ENCODE measurements around the gene NCEH1. TPM values are rescaled to one million over a fixed set of nuclear protein-coding genes. Genes with fewer than 3 reads are reported as not detected.

Gene NCEH1
- total and polyA plus RNA-seq, 2 experiments from 2014 or later, result 4.7 to 10.5 TPM

DNA sequence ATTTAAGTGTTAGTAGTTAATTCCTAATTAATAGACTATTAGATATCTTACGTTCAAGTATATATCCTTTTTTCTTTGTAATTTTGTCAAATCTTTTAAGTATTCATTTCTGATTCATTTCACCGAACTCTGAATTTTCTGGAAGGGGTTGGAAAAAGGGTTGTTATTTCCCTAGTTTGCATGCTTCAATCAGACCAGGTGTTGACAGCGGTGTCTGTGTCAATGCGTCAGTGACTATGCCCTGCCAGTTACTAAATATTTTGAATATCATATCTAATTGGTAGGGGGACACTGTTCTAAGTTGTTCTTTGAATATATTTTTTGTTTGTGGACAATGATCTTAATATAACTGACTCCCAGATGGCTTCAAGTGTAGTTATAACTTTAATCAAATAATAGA lies 124.9 kb downstream of the NCEH1 start:
- TF ChIP-seq, protein P1, sequence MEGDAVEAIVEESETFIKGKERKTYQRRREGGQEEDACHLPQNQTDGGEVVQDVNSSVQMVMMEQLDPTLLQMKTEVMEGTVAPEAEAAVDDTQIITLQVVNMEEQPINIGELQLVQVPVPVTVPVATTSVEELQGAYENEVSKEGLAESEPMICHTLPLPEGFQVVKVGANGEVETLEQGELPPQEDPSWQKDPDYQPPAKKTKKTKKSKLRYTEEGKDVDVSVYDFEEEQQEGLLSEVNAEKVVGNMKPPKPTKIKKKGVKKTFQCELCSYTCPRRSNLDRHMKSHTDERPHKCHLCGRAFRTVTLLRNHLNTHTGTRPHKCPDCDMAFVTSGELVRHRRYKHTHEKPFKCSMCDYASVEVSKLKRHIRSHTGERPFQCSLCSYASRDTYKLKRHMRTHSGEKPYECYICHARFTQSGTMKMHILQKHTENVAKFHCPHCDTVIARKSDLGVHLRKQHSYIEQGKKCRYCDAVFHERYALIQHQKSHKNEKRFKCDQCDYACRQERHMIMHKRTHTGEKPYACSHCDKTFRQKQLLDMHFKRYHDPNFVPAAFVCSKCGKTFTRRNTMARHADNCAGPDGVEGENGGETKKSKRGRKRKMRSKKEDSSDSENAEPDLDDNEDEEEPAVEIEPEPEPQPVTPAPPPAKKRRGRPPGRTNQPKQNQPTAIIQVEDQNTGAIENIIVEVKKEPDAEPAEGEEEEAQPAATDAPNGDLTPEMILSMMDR (IDR thresholded peaks at IDR 0.05; ENCODE audit: poor library complexity), result no peak
- TF ChIP-seq EZH2phosphoT487 (IDR thresholded peaks at IDR 0.05; ENCODE audit: low read depth, severe bottlenecking, unreplicated experiment), result no peak
- no peak for TF ChIP-seq EZH2 (IDR thresholded peaks at IDR 0.05; ENCODE audit: borderline replicate concordance)
- Histone ChIP-seq H3K27ac (no peak overlapping the region), H3K27me3 (no peaks in the 10 kb centered on the region), H3K4me2 (no peak overlapping the region), H2AFZ (no peak overlapping the region), H3K79me2 (no peaks in the 10 kb centered on the region), H3K4me1 (ENCODE audit: insufficient read depth) (peaks cover 7% of the 10 kb centered on the region), H3K36me3 (replicated peaks; ENCODE audit: insufficient read depth, low read depth) (no peaks in the 10 kb centered on the region), H3K9me3 (ENCODE audit: low read depth) (no peaks in the 10 kb centered on the region), H4K20me1 (ENCODE audit: insufficient read depth, poor library complexity, severe bottlenecking) (no peaks in the 10 kb centered on the region), H3K4me3 (no peak overlapping the region), H3K9me2 (replicated peaks; ENCODE audit: insufficient read depth) (no peaks in the 10 kb centered on the region)
- WGBS (ENCODE audit: low lambda C conversion rate, missing lambda C conversion rate), result 92% methylated on average over 4 of the region's 4 CpGs
- DNase-seq (ENCODE audit: low spot score), result no peak

DNA sequence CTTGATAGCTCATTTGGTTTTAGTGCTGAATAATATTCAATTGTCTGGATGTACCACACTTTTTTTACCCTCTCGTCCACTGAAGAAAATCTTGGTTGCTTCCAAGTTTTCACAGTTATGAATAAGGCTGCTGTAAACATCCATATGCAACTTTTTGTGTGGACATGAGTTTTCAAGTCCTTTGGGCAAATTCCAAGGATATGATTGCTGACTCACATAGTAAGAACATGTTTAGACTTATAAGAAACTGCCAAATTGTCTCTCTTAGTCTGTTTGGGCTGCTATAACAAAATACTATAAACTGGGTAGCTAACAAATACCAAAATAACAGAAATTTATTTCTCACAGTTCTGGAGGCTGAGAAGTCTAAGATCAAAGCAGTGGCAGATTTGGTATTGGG lies 128.2 kb downstream of the NCEH1 start:
- Histone ChIP-seq H4K20me1 (ENCODE audit: insufficient read depth, poor library complexity, severe bottlenecking) (no peaks in the 10 kb centered on the region), H3K4me3 (no peak overlapping the region), H3K79me2 (no peaks in the 10 kb centered on the region), H3K9me2 (replicated peaks; ENCODE audit: insufficient read depth) (no peaks in the 10 kb centered on the region), H3K36me3 (replicated peaks; ENCODE audit: insufficient read depth, low read depth) (no peaks in the 10 kb centered on the region), H2AFZ (no peak overlapping the region), H3K9me3 (ENCODE audit: low read depth) (no peaks in the 10 kb centered on the region), H3K4me2 (no peak overlapping the region), H3K27ac (no peak overlapping the region), H3K4me1 (ENCODE audit: insufficient read depth) (peaks cover 4% of the 10 kb centered on the region), H3K27me3 (no peaks in the 10 kb centered on the region)
- 76% methylated on average over 1 of the region's 1 CpG for WGBS (ENCODE audit: low lambda C conversion rate, missing lambda C conversion rate)
- no peak for DNase-seq (ENCODE audit: low spot score)
- TF ChIP-seq, protein P1 (IDR thresholded peaks at IDR 0.05; ENCODE audit: poor library complexity), result no peak
- TF ChIP-seq EZH2phosphoT487 (IDR thresholded peaks at IDR 0.05; ENCODE audit: low read depth, severe bottlenecking, unreplicated experiment) (no peak), EZH2 (IDR thresholded peaks at IDR 0.05; ENCODE audit: borderline replicate concordance) (no peak)

DNA sequence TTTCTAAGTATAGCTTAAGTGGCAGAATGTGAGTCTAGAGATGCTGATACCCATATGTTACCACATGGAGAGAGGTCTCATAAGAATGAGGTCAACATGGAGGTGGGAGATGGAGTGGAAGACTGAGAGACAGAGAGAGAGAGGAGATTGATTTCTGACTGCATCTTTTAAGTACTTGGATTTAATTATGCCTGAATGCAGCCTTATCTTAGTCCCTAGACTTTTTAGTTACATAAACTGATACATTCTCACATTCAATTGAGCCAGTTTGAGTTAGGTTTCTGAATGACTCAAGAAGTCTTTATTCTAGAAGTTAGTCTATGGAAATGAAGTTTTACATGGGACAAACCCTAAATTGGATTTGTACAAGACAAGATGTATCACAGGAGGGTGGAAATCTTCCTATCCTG lies 129.1 kb downstream of the NCEH1 start:
- Histone ChIP-seq H4K20me1 (ENCODE audit: insufficient read depth, poor library complexity, severe bottlenecking) (no peaks in the 10 kb centered on the region), H3K36me3 (replicated peaks; ENCODE audit: insufficient read depth, low read depth) (no peaks in the 10 kb centered on the region), H3K27ac (no peak overlapping the region), H3K4me1 (ENCODE audit: insufficient read depth) (peaks cover 4% of the 10 kb centered on the region), H3K9me2 (replicated peaks; ENCODE audit: insufficient read depth) (no peaks in the 10 kb centered on the region), H2AFZ (no peak overlapping the region), H3K4me3 (no peak overlapping the region), H3K27me3 (no peaks in the 10 kb centered on the region), H3K4me2 (no peak overlapping the region), H3K9me3 (ENCODE audit: low read depth) (no peaks in the 10 kb centered on the region), H3K79me2 (no peaks in the 10 kb centered on the region)
- no peak for DNase-seq (ENCODE audit: low spot score)
- TF ChIP-seq EZH2 (IDR thresholded peaks at IDR 0.05; ENCODE audit: borderline replicate concordance) (no peak), EZH2phosphoT487 (IDR thresholded peaks at IDR 0.05; ENCODE audit: low read depth, severe bottlenecking, unreplicated experiment) (no peak)
- TF ChIP-seq, protein P1 (IDR thresholded peaks at IDR 0.05; ENCODE audit: poor library complexity), result no peak
